SK-N-MC (cell line): ENCODE data around the gene PTEN.

Experiments
- DNase-seq: peaks from one replicate; pipeline ENCODE4 v3.0.0-alpha.2; 2011; ENCODE audit warnings: low read depth, low spot score
- H3K27ac ChIP-seq: fragments of 200-600 bp; sonication (generic); 2 replicates; pipeline ENCODE4 v1.5.1; 2016; ENCODE audit warnings: mixed run types
- H3K36me3 ChIP-seq: fragments of 200-600 bp; sonication (generic); 2 replicates; pipeline ENCODE4 v1.6.1; 2017; ENCODE audit warnings: antibody characterized with exemption, low read length, mixed read lengths; ENCODE audit not compliant: insufficient read depth
- H3K4me3 ChIP-seq: fragments of 200-600 bp; sonication (generic); 2 replicates; pipeline ENCODE4 v1.5.1; 2016
- H3K9ac ChIP-seq: fragments of 200-600 bp; sonication (generic); 2 replicates; pipeline ENCODE4 v1.8.0; 2017; ENCODE audit warnings: mixed run types, mixed read lengths; ENCODE audit not compliant: insufficient read length
- H3K9me3 ChIP-seq: fragments of 200-600 bp; sonication (generic); 2 replicates; pipeline ENCODE4 v1.6.1; 2017; ENCODE audit warnings: low read depth, mild to moderate bottlenecking, antibody characterized with exemption, low read length, moderate library complexity, mixed read lengths
- EZH2 ChIP-seq: fragments of 200-600 bp; sonication (generic); IDR thresholded peaks from one replicate; pipeline ENCODE4 v1.6.1; 2017; ENCODE audit warnings: antibody characterized with exemption
- FOXP2 ChIP-seq: optimal IDR thresholded peaks from 2 replicates; pipeline ENCODE3; 2011; ENCODE audit warnings: mild to moderate bottlenecking, moderate library complexity; ENCODE audit not compliant: insufficient read depth; ENCODE audit errors: extremely low read length, control extremely low read depth
- POLR2AphosphoS5 ChIP-seq: IDR thresholded peaks from 2 replicates; pipeline ENCODE4 v1.6.1; 2012; ENCODE audit warnings: mild to moderate bottlenecking, low read depth, low read length, borderline replicate concordance

Gene PTEN

GRCh38 chr10:87966459-87966858 lies 103.0 kb downstream of the PTEN start:
- no peak for DNase-seq
- Histone ChIP-seq H3K9me3 (no peaks in the 10 kb centered on the region), H3K36me3 (no peaks in the 10 kb centered on the region), H3K27ac (no peak overlapping the region), H3K9ac (no peak overlapping the region), H3K4me3 (no peak overlapping the region)
- TF ChIP-seq FOXP2 (no peak), EZH2 (no peak), POLR2AphosphoS5 (no peak)

- Histone ChIP-seq H3K9me3 (no peaks in the 10 kb centered on the region), H3K9ac (no peak overlapping the region), H3K27ac (no peak overlapping the region), H3K4me3 (no peak overlapping the region), H3K36me3 (no peaks in the 10 kb centered on the region)
- TF ChIP-seq EZH2 (no peak), FOXP2 (no peak), POLR2AphosphoS5 (no peak)
- DNase-seq = no peak
Observed at GRCh38 chr10:87973635-87974034, 110.2 kb downstream of the PTEN start.

GRCh38 chr10:87974130-87974529 lies 110.7 kb downstream of the PTEN start:
- no peak overlapping the region for H3K27ac ChIP-seq
- no peak overlapping the region for H3K9ac ChIP-seq
- H3K4me3 ChIP-seq = no peak overlapping the region
- no peaks in the 10 kb centered on the region for H3K9me3 ChIP-seq
- DNase-seq = no peak
- TF ChIP-seq POLR2AphosphoS5 (no peak), EZH2 (no peak), FOXP2 (no peak)
- H3K36me3 ChIP-seq = no peaks in the 10 kb centered on the region

- no peak overlapping the region for H3K9ac ChIP-seq
- H3K36me3 ChIP-seq = no peaks in the 10 kb centered on the region
- TF ChIP-seq POLR2AphosphoS5 = no peak
- TF ChIP-seq FOXP2 = no peak
- no peak for TF ChIP-seq EZH2
- no peak overlapping the region for H3K4me3 ChIP-seq
- no peak for DNase-seq
- no peaks in the 10 kb centered on the region for H3K9me3 ChIP-seq
- H3K27ac ChIP-seq = no peak overlapping the region
Observed at GRCh38 chr10:87974769-87975168, 111.3 kb downstream of the PTEN start.

- H3K36me3 ChIP-seq = no peaks in the 10 kb centered on the region
- H3K27ac ChIP-seq = no peak overlapping the region
- no peak overlapping the region for H3K4me3 ChIP-seq
- no peak overlapping the region for H3K9ac ChIP-seq
- no peak for DNase-seq
- no peak for TF ChIP-seq EZH2
- no peak for TF ChIP-seq FOXP2
- TF ChIP-seq POLR2AphosphoS5 = no peak
- no peaks in the 10 kb centered on the region for H3K9me3 ChIP-seq
Observed at GRCh38 chr10:87976101-87976743, 112.8 kb downstream of the PTEN start.

- H3K9me3 ChIP-seq = no peaks in the 10 kb centered on the region
- H3K36me3 ChIP-seq = no peaks in the 10 kb centered on the region
- no peak overlapping the region for H3K4me3 ChIP-seq
- DNase-seq = no peak
- no peak overlapping the region for H3K9ac ChIP-seq
- TF ChIP-seq FOXP2 (no peak), POLR2AphosphoS5 (no peak), EZH2 (no peak)
- H3K27ac ChIP-seq = no peak overlapping the region
Observed at GRCh38 chr10:87978166-87978565, 114.7 kb downstream of the PTEN start.

GRCh38 chr10:87979847-87980246 lies 116.4 kb downstream of the PTEN start:
- no peak overlapping the region for H3K9ac ChIP-seq
- no peaks in the 10 kb centered on the region for H3K36me3 ChIP-seq
- no peak overlapping the region for H3K4me3 ChIP-seq
- H3K9me3 ChIP-seq = no peaks in the 10 kb centered on the region
- H3K27ac ChIP-seq = no peak overlapping the region
- TF ChIP-seq FOXP2 (no peak), EZH2 (no peak), POLR2AphosphoS5 (no peak)
- no peak for DNase-seq

GRCh38 chr10:87983716-87984115 lies 120.3 kb downstream of the PTEN start:
- Histone ChIP-seq H3K9me3 (no peaks in the 10 kb centered on the region), H3K9ac (no peak overlapping the region), H3K36me3 (no peaks in the 10 kb centered on the region), H3K4me3 (no peak overlapping the region), H3K27ac (no peak overlapping the region)
- TF ChIP-seq EZH2 = no peak
- no peak for TF ChIP-seq POLR2AphosphoS5
- no peak for TF ChIP-seq FOXP2
- DNase-seq = no peak

- Histone ChIP-seq H3K9ac (no peak overlapping the region), H3K27ac (no peak overlapping the region), H3K36me3 (no peaks in the 10 kb centered on the region), H3K9me3 (no peaks in the 10 kb centered on the region), H3K4me3 (no peak overlapping the region)
- TF ChIP-seq POLR2AphosphoS5 = no peak
- no peak for TF ChIP-seq EZH2
- TF ChIP-seq FOXP2 = no peak
- no peak for DNase-seq
Observed at GRCh38 chr10:87987206-87987605, 123.8 kb downstream of the PTEN start.
